Cardiac muscle cell (in vitro differentiated cells and primary cell): ENCODE data around the gene ZNF652. TPM values are rescaled to one million over a fixed set of nuclear protein-coding genes. Genes with fewer than 3 reads are reported as not detected.
"Not testable (repeated sequence)": the region's sequence is repeated elsewhere in the genome, so short reads cannot be mapped to it uniquely, and the experiment has no call there.

Experiments
- DNase-seq, 2 donors: peaks; one replicate each; pipeline versions ENCODE4 v3.0.0 to v3.0.0-alpha.2; 2010 to 2017; ENCODE audit warnings: low read depth in 1 of 2, low spot score in 1 of 2
- H3K27ac ChIP-seq: fragments of 200-600 bp; sonication (generic); 2 replicates; pipeline ENCODE4 v1.5.1; 2016
- H3K27me3 ChIP-seq: fragments of 200-600 bp; sonication (generic); 2 replicates; pipeline ENCODE4 v1.6.0; 2016; ENCODE audit warnings: control low read depth
- H3K36me3 ChIP-seq: fragments of 200-600 bp; sonication (generic); 2 replicates; pipeline ENCODE4 v1.5.1; 2016; ENCODE audit warnings: control low read depth
- H3K4me1 ChIP-seq: fragments of 200-600 bp; sonication (generic); 2 replicates; pipeline ENCODE4 v1.8.1; 2017; ENCODE audit warnings: low read depth, mild to moderate bottlenecking, mixed run types
- H3K4me3 ChIP-seq: fragments of 200-600 bp; sonication (generic); 2 replicates; pipeline ENCODE4 v1.5.1; 2016; ENCODE audit warnings: mild to moderate bottlenecking
- H3K9me3 ChIP-seq: fragments of 200-600 bp; sonication (generic); 2 replicates; pipeline ENCODE4 v1.5.1; 2017; ENCODE audit warnings: low read depth, mild to moderate bottlenecking, control low read depth
- CTCF ChIP-seq: IDR thresholded peaks from 2 replicates; pipeline ENCODE4 v1.5.1; 2012; ENCODE audit warnings: low read depth, mild to moderate bottlenecking, low read length
- polyA plus RNA-seq: library from polyadenylated mRNA; unstranded; fragments of >200 nt; fragmentation: Nextera tagmentation; extraction: Ambion mirVana; gene quantifications from 2 replicates; pipeline ENCODE4 v1.2.1, GENCODE V29; 2016
- total RNA-seq: library from RNA; depleted of rRNA; stranded (reverse); fragments of >200 nt; gene quantifications from 2 replicates; pipeline ENCODE4 v1.2.3, GENCODE V29; 2016

Gene ZNF652
- total and polyA plus RNA-seq, 2 experiments from 2014 or later, result 27.4 to 48.5 TPM

GRCh38 chr17:49399995-49400394, 37.9 kb upstream of the ZNF652 start:
- TF ChIP-seq CTCF, result no peak
- H3K27me3 ChIP-seq, result no peaks in the 10 kb centered on the region
- peaks cover 10% of the 10 kb centered on the region for H3K36me3 ChIP-seq
- DNase-seq, result no peak
- no peak overlapping the region for H3K4me3 ChIP-seq
- H3K9me3 ChIP-seq, result no peaks in the 10 kb centered on the region
- no peaks in the 10 kb centered on the region for H3K4me1 ChIP-seq
- H3K27ac ChIP-seq, result no peak overlapping the region

- no peak for TF ChIP-seq CTCF
- Histone ChIP-seq H3K27me3 (no peaks in the 10 kb centered on the region), H3K36me3 (no peaks in the 10 kb centered on the region), H3K9me3 (no peaks in the 10 kb centered on the region), H3K4me3 (no peak overlapping the region), H3K4me1 (no peaks in the 10 kb centered on the region), H3K27ac (no peak overlapping the region)
- no peak for DNase-seq
These were observed 35.5 kb upstream of the ZNF652 start for GRCh38 chr17:49397586-49397985.

- Histone ChIP-seq H3K4me3 (no peak overlapping the region), H3K9me3 (no peaks in the 10 kb centered on the region), H3K27me3 (no peaks in the 10 kb centered on the region), H3K4me1 (no peaks in the 10 kb centered on the region), H3K36me3 (no peaks in the 10 kb centered on the region), H3K27ac (no peak overlapping the region)
- no peak for TF ChIP-seq CTCF
- peak in 1 of 2 donors; percentile 25 for DNase-seq
These were observed 31.6 kb upstream of the ZNF652 start for GRCh38 chr17:49393491-49394255.

GRCh38 chr17:49390548-49391324, 28.7 kb upstream of the ZNF652 start:
- H3K4me3 ChIP-seq, result no peak overlapping the region
- no peak for TF ChIP-seq CTCF

GRCh38 chr17:49389514-49390347, 27.7 kb upstream of the ZNF652 start:
- not testable (repeated sequence) for H3K27ac ChIP-seq, H3K4me1 ChIP-seq, H3K4me3 ChIP-seq, H3K27me3 ChIP-seq, DNase-seq, H3K36me3 ChIP-seq, H3K9me3 ChIP-seq

More at GRCh38 chr17:49390548-49391324, 28.7 kb upstream of the ZNF652 start:
- Histone ChIP-seq H3K4me1 (no peaks in the 10 kb centered on the region), H3K9me3 (no peaks in the 10 kb centered on the region), H3K36me3 (no peaks in the 10 kb centered on the region), H3K27me3 (no peaks in the 10 kb centered on the region), H3K27ac (no peak overlapping the region)
- no peak for DNase-seq
